ENCODE measurements around the gene EFCAB6. TPM values are rescaled to one million over a fixed set of nuclear protein-coding genes. Genes with fewer than 3 reads are reported as not detected.

Gene EFCAB6
- total and polyA plus RNA-seq, 9 of the 15 experiments (the other 6 are each of a cell fraction or from before 2014, with no cell fraction given) = 0.06 TPM; not detected in 8

DNA sequence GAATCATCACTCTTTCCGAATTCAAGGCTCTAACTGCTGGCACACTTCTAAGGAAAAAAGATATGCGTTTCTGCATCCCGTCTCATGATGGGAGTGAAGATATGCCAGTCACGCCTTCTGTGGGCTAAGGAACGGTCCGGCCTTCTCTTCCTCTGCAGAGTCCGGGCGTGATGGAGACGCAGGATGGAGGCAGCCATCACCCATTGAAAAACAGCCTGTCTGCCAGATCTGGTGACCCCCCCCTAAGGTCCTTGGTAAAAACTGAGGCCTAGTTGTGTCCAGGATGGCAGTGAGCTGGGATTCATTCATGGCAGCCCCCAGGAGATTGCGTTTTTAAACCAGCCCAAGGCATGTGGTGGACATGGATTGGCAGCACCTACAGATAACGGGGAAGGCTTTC is 6.9 kb upstream of the EFCAB6 start (continued):
- TF ChIP-seq, protein P1, sequence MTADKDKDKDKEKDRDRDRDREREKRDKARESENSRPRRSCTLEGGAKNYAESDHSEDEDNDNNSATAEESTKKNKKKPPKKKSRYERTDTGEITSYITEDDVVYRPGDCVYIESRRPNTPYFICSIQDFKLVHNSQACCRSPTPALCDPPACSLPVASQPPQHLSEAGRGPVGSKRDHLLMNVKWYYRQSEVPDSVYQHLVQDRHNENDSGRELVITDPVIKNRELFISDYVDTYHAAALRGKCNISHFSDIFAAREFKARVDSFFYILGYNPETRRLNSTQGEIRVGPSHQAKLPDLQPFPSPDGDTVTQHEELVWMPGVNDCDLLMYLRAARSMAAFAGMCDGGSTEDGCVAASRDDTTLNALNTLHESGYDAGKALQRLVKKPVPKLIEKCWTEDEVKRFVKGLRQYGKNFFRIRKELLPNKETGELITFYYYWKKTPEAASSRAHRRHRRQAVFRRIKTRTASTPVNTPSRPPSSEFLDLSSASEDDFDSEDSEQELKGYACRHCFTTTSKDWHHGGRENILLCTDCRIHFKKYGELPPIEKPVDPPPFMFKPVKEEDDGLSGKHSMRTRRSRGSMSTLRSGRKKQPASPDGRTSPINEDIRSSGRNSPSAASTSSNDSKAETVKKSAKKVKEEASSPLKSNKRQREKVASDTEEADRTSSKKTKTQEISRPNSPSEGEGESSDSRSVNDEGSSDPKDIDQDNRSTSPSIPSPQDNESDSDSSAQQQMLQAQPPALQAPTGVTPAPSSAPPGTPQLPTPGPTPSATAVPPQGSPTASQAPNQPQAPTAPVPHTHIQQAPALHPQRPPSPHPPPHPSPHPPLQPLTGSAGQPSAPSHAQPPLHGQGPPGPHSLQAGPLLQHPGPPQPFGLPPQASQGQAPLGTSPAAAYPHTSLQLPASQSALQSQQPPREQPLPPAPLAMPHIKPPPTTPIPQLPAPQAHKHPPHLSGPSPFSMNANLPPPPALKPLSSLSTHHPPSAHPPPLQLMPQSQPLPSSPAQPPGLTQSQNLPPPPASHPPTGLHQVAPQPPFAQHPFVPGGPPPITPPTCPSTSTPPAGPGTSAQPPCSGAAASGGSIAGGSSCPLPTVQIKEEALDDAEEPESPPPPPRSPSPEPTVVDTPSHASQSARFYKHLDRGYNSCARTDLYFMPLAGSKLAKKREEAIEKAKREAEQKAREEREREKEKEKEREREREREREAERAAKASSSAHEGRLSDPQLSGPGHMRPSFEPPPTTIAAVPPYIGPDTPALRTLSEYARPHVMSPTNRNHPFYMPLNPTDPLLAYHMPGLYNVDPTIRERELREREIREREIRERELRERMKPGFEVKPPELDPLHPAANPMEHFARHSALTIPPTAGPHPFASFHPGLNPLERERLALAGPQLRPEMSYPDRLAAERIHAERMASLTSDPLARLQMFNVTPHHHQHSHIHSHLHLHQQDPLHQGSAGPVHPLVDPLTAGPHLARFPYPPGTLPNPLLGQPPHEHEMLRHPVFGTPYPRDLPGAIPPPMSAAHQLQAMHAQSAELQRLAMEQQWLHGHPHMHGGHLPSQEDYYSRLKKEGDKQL (CRISPR knock-in tag; IDR thresholded peaks at IDR 0.05; ENCODE audit: borderline replicate concordance) = no peak
- no peak for TF ChIP-seq NUFIP1 (IDR thresholded peaks at IDR 0.05; ENCODE audit: partially characterized antibody)

- Histone ChIP-seq H3K79me2 (ENCODE audit: control insufficient read depth, insufficient read depth, low read length) (no peaks in the 10 kb centered on the region), H3K27me3 (ENCODE audit: control insufficient read depth in 2 of 2, insufficient read depth in 2 of 2, low read length in 2 of 2) (peaks cover 4 to 33% of the 10 kb centered on the region in 2 experiments; a peak in 3 of 5 replicates), H3K27ac (ENCODE audit: extremely low read depth, low read depth, low read length) (no peak overlapping the region), H3K9me1 (ENCODE audit: control insufficient read depth, insufficient read depth, low read length) (no peaks in the 10 kb centered on the region), H3K9me3 (replicated peaks; ENCODE audit: control insufficient read depth, insufficient read depth, low read depth, low read length) (no peaks in the 10 kb centered on the region; the same call in 1 of the 2 replicates), H3K36me3 (ENCODE audit: control insufficient read depth, insufficient read depth, low read length) (no peaks in the 10 kb centered on the region), H2AFZ (ENCODE audit: low read depth, low read length) (no peak overlapping the region), H4K20me1 (replicated peaks; ENCODE audit: control insufficient read depth, insufficient read depth, low read length) (no peaks in the 10 kb centered on the region), H3K9ac (ENCODE audit: insufficient read depth in 1 of 2, low read depth in 2 of 2, low read length in 2 of 2) (no peak overlapping the region), H3K4me3 (no peak overlapping the region), H3K4me2 (ENCODE audit: insufficient read depth, low read length) (no peak overlapping the region), H3K4me1 (replicated peaks in 1 of 2; ENCODE audit: control insufficient read depth in 2 of 2, insufficient read depth in 2 of 2, low read length in 2 of 2) (peaks cover 0 to 3% of the 10 kb centered on the region in 2 experiments; a peak in 2 of 5 replicates)
- no TSS peak for BruUV-seq (replicated peaks)
- 4% methylated on average over 5 of the region's 9 CpGs for WGBS (ENCODE audit: insufficient coverage, low coverage, missing lambda C conversion rate)
- in situ Hi-C loops (cut with MboI) = no loop called here
- CTCF ChIA-PET (ENCODE audit: low intra/inter-chr PET ratio) = no interaction called here
- intact Hi-C loops (cut with micrococcal nuclease) = no loop called here
- POLR2A ChIA-PET = no interaction called here
- no peak for TF ChIP-seq PHB2 (IDR thresholded peaks at IDR 0.05; ENCODE audit: low read depth)
- no peak for TF ChIP-seq HIVEP1 (CRISPR knock-in tag; IDR thresholded peaks at IDR 0.05)
- TF ChIP-seq FOXP4 (CRISPR knock-in tag; IDR thresholded peaks at IDR 0.05; ENCODE audit: borderline replicate concordance) = no peak
- TF ChIP-seq ZC3H4 (CRISPR knock-in tag; IDR thresholded peaks at IDR 0.05; ENCODE audit: borderline replicate concordance) = no peak
- TF ChIP-seq CEBPB (tag; IDR thresholded peaks at IDR 0.05) = no peak
- no peak for TF ChIP-seq BMI1 (IDR thresholded peaks at IDR 0.05; ENCODE audit: low read length)
- no peak for TF ChIP-seq MECOM (CRISPR knock-in tag; IDR thresholded peaks at IDR 0.05)
- TF ChIP-seq, protein P2, sequence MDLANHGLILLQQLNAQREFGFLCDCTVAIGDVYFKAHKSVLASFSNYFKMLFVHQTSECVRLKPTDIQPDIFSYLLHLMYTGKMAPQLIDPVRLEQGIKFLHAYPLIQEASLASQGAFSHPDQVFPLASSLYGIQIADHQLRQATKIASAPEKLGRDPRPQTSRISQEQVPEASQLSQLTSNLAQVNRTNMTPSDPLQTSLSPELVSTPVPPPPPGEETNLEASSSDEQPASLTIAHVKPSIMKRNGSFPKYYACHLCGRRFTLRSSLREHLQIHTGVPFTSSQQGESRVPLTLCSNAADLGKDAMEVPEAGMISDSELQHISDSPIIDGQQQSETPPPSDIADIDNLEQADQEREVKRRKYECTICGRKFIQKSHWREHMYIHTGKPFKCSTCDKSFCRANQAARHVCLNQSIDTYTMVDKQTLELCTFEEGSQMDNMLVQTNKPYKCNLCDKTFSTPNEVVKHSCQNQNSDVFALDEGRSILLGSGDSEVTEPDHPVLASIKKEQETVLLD (IDR thresholded peaks at IDR 0.05) = no peak
- no peak for DNase-seq (ENCODE audit: extremely low read depth in 1 of 4, low spot score in 3 of 4)
- no peak for ATAC-seq
- no peak for FAIRE-seq
Measured at GRCh38 chr22:43817402-43817801, 5.3 kb upstream of the EFCAB6 start.

Data from K562 (cell line).